Suprapubic skin (tissue), 4 donors: ENCODE measurements around the gene SLC16A3. TPM values are rescaled to one million over a fixed set of nuclear protein-coding genes. Genes with fewer than 3 reads are reported as not detected.

ENCODE experiments used
- DNase-seq, 2 donors: peaks; one replicate each; pipeline ENCODE4 v3.0.0-alpha.2; 2019; ENCODE audit warnings: low spot score in 2 of 2
- H3K27ac ChIP-seq: fragments of 200-600 bp; sonication (generic); one replicate; pipeline ENCODE4 v1.5.1; 2019
- H3K27me3 ChIP-seq: fragments of 200-600 bp; sonication (generic); one replicate; pipeline ENCODE4 v1.5.1; 2019
- H3K36me3 ChIP-seq: fragments of 200-600 bp; sonication (generic); one replicate; pipeline ENCODE4 v1.5.1; 2019
- H3K4me1 ChIP-seq: fragments of 200-600 bp; sonication (generic); one replicate; pipeline ENCODE4 v1.5.1; 2019
- H3K4me3 ChIP-seq: fragments of 200-600 bp; sonication (generic); one replicate; pipeline ENCODE4 v1.5.1; 2019; ENCODE audit warnings: mild to moderate bottlenecking
- H3K9me3 ChIP-seq: fragments of 200-600 bp; sonication (generic); one replicate; pipeline ENCODE4 v1.5.1; 2019
- EP300 ChIP-seq: sonication (generic); formaldehyde crosslinking; IDR thresholded peaks from one replicate; pipeline ENCODE4 v1.6.1; 2017; ENCODE audit warnings: antibody characterized with exemption
- POLR2A ChIP-seq, 2 donors: fragments of 450-650 bp; IDR thresholded peaks; one replicate each; pipeline ENCODE4 v1.6.1; 2017; ENCODE audit warnings: antibody characterized with exemption in 2 of 2, mild to moderate bottlenecking in 2 of 2, moderate library complexity in 2 of 2
- POLR2AphosphoS5 ChIP-seq, 3 donors: sonication (generic); formaldehyde crosslinking; IDR thresholded peaks; one replicate each; pipeline ENCODE4 v1.6.1; 2017; ENCODE audit warnings: antibody characterized with exemption in 3 of 3
- WGBS: methylation state at CpG from one replicate; pipeline ENCODE4 v1.1.5; 2018; 5-methylcytosine and 5-hydroxymethylcytosine counted together
- total RNA-seq, 4 donors: library from RNA; depleted of rRNA; stranded (reverse); fragments of >200 nt; gene quantifications; one replicate each; pipeline ENCODE4 v1.1.0, GENCODE V29; 2016
- TF ChIP-seq, protein P1 (sequence below), 2 donors: fragments of 200-600 bp in 1 of 2; fragments of 450-650 bp in 1 of 2; sonication (generic) in 1 of 2; IDR thresholded peaks; one replicate each; pipeline ENCODE4 v1.5.1; 2016 to 2019; ENCODE audit warnings: antibody characterized with exemption in 2 of 2, mild to moderate bottlenecking in 1 of 2, moderate library complexity in 1 of 2

Gene SLC16A3
- total RNA-seq, 4 donors from 2014 or later, result 3.6 to 7.6 (median 4.5) TPM

DNA sequence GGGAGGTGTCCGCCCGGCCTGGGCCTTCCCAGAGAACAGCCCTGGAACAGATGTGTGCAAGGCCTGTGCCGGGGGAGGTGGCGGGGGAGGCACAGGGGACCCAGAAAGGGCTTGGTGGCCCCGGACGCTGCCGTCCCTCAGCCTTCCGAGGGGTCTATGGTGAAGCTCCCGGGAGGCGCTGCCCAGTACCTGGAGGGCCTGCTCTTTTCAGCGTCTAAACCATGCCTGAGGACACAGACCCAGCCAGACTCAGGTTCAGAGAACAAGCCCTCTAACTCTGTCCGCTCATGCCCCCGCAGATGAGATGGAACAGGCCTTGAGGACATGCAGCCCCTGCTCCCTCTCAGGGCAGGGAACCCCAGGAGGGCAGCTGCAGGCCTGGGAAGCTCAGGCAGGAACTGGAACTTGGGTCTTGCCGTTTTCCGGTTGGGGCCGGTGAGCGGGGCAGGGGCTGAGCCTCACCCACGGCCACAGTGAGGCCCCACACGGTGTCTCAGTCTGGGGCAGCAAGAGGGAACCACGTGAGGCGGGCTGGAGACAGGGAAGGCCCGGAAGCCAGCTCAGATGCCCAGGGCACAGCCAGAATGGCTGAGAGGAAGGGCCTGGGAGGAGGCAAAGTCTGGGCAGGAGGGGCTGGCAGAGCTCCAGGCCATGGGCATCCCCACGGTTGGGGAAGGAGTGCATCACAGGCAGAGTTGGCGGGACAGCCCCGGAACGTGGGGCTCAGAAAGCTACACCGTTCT, 12.5 kb downstream of the SLC16A3 start:
- TF ChIP-seq, protein P1, sequence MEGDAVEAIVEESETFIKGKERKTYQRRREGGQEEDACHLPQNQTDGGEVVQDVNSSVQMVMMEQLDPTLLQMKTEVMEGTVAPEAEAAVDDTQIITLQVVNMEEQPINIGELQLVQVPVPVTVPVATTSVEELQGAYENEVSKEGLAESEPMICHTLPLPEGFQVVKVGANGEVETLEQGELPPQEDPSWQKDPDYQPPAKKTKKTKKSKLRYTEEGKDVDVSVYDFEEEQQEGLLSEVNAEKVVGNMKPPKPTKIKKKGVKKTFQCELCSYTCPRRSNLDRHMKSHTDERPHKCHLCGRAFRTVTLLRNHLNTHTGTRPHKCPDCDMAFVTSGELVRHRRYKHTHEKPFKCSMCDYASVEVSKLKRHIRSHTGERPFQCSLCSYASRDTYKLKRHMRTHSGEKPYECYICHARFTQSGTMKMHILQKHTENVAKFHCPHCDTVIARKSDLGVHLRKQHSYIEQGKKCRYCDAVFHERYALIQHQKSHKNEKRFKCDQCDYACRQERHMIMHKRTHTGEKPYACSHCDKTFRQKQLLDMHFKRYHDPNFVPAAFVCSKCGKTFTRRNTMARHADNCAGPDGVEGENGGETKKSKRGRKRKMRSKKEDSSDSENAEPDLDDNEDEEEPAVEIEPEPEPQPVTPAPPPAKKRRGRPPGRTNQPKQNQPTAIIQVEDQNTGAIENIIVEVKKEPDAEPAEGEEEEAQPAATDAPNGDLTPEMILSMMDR (IDR thresholded peaks at IDR 0.05), result no peak
- TF ChIP-seq POLR2AphosphoS5 (IDR thresholded peaks at IDR 0.05), result peak in 1 of 3 donors; percentile 11
- Histone ChIP-seq H3K4me1 (peaks cover 89% of the 10 kb centered on the region), H3K27ac (peak overlapping the region; percentile 70), H3K4me3 (no peak overlapping the region), H3K36me3 (peaks cover 38% of the 10 kb centered on the region), H3K27me3 (no peaks in the 10 kb centered on the region), H3K9me3 (no peaks in the 10 kb centered on the region)
- WGBS, result 20% methylated on average over 9 of the region's 27 CpGs
- peak; percentile 78 to 88 for DNase-seq

DNA sequence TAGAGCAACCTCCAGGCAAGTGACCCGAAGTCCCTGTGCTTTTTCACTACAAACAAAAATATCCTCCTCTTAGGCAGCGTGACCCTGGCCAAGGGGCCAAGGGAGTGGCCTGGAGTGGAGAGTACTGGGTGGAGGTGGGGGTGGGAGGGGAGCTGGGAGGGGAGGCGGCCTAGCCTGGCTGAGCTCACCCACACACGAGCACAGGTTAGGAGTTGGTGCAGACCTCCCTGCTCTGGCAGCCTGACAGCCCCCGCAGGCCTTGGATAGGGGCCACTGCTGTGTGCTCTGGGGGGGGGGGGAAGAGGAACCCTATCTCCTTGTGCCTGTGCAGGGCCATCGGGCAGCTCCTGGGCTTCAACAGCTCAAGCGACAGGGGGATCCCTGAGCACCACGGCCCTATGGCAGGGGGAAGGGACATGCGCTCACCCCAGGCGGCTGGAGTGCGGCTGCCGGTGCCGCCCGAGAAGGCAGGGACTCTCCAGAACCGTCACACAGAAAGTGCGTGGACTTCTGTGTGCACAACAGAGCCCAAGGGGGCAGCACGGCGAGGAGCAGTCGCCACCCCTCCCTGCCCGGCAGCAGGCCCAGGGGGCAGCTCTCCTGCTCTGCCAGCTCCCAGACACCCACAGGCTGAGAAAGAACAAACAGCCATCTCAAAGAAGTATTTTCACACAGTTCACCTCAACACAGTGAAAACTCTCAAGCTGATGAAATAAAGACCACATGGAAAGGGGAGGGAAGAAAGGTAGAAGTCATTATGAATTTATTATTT, 13.3 kb downstream of the SLC16A3 start:
- Histone ChIP-seq H3K27me3 (no peaks in the 10 kb centered on the region), H3K36me3 (peaks cover 46% of the 10 kb centered on the region), H3K9me3 (no peaks in the 10 kb centered on the region), H3K27ac (peak overlapping the region; percentile 70), H3K4me1 (peaks cover 89% of the 10 kb centered on the region), H3K4me3 (no peak overlapping the region)
- WGBS, result 13% methylated on average over 4 of the region's 20 CpGs
- TF ChIP-seq, protein P1 (IDR thresholded peaks at IDR 0.05), result no peak
- no peak for TF ChIP-seq POLR2A (IDR thresholded peaks at IDR 0.05)
- TF ChIP-seq EP300, result no peak
- no peak for TF ChIP-seq POLR2AphosphoS5 (IDR thresholded peaks at IDR 0.05)
- DNase-seq, result peak in 1 of 2 donors; percentile 71

DNA sequence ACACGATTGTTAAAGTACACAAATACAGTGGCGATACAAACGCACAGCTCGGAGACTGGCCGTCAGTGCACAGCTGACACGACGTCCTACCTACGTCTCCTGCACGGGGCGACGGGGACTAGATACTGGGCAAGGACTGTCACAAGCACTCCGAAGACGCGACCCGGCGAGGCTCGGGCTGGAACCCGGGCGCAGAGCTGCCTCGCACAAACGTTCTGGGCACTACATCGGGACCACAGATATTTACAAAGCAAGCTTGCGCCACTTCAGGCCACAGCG, 13.8 kb downstream of the SLC16A3 start:
- peak overlapping the region; percentile 17 for H3K27ac ChIP-seq
- 73% methylated on average over 24 of the region's 24 CpGs for WGBS
- no peaks in the 10 kb centered on the region for H3K9me3 ChIP-seq
- no peak overlapping the region for H3K4me3 ChIP-seq
- peaks cover 89% of the 10 kb centered on the region for H3K4me1 ChIP-seq
- peak in 1 of 2 donors; percentile 65 for DNase-seq
- peaks cover 51% of the 10 kb centered on the region for H3K36me3 ChIP-seq
- TF ChIP-seq, protein P1 (IDR thresholded peaks at IDR 0.05), result no peak
- TF ChIP-seq EP300, result no peak
- no peak for TF ChIP-seq POLR2AphosphoS5 (IDR thresholded peaks at IDR 0.05)
- no peak for TF ChIP-seq POLR2A (IDR thresholded peaks at IDR 0.05)
- no peaks in the 10 kb centered on the region for H3K27me3 ChIP-seq

DNA sequence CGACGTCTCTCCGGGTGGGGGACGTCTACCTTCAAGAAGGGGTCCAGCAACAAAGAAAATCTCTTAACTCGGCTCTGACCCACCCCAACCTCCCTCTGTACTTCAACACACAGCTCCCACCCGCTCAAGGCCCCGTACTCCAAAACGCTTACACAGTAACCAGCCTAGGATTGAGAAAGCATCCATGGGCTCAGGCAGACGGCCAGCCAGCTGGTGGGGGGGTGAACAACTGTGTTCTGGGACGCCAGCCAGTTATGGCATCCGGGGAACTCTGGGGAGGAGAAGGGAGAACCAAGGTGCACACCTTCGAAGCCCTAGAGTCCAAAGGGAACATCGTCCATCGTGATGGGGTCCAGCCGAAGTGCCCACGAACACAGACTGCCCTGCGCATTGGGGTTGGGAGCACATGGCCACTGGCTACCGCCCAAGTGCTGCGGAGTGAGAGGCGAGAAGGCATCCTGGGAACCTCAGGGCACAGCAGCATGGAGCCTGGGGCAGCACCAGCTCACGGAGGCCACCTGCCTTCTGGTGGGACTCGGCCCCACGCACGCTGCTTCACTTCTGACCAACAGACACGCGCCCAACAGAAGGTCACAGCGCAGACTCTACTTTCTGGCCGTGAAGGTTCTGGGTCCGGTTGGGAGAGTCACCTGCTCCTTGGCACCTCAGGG, 14.3 kb downstream of the SLC16A3 start:
- H3K27ac ChIP-seq, result peak overlapping the region; percentile 17
- TF ChIP-seq EP300 (no peak), POLR2AphosphoS5 (IDR thresholded peaks at IDR 0.05) (no peak), POLR2A (IDR thresholded peaks at IDR 0.05) (no peak)
- TF ChIP-seq, protein P1 (IDR thresholded peaks at IDR 0.05), result no peak
- peak in 1 of 2 donors; percentile 83 for DNase-seq

More for the DNA sequence above, 14.3 kb downstream of the SLC16A3 start:
- Histone ChIP-seq H3K9me3 (no peaks in the 10 kb centered on the region), H3K27me3 (no peaks in the 10 kb centered on the region), H3K36me3 (peaks cover 56% of the 10 kb centered on the region), H3K4me3 (no peak overlapping the region), H3K4me1 (peaks cover 87% of the 10 kb centered on the region)
- 52% methylated on average over 25 of the region's 29 CpGs for WGBS
